K562 (cell line): ENCODE data around the gene LOXL4. TPM values are rescaled to one million over a fixed set of nuclear protein-coding genes. Genes with fewer than 3 reads are reported as not detected.

ENCODE experiments used
- E2F8 ChIP-seq: fragments of 450-650 bp; IDR thresholded peaks from 2 replicates; pipeline ENCODE4 v1.7.1; 2018; ENCODE audit warnings: mild to moderate bottlenecking, low read depth; ENCODE audit not compliant: partially characterized antibody
- FOXM1 ChIP-seq, 2 experiments: fragments of 450-650 bp in 1 of 2; sonication (generic) in 1 of 2; formaldehyde crosslinking in 1 of 2; IDR thresholded peaks; 2 replicates each; pipeline versions ENCODE4 v1.6.1 to v1.9.0; 2017 to 2022; ENCODE audit warnings: low read depth in 2 of 2, mild to moderate bottlenecking in 2 of 2, missing genetic modification reagents in 1 of 2, moderate library complexity in 1 of 2
- NFIC ChIP-seq: fragments of 450-650 bp; IDR thresholded peaks from 2 replicates; pipeline ENCODE4 v1.6.1; 2017; ENCODE audit warnings: mild to moderate bottlenecking, inconsistent platforms
- SMAD4 ChIP-seq: fragments of 250-450 bp; sonication (Bioruptor Pico); conservative IDR thresholded peaks from 2 replicates; pipeline ENCODE4 v1.8.0; 2021; ENCODE audit warnings: inconsistent platforms, mild to moderate bottlenecking, moderate library complexity
- SP2 ChIP-seq: IDR thresholded peaks from 2 replicates; pipeline ENCODE4 v1.6.1; 2011; ENCODE audit warnings: mild to moderate bottlenecking, low read depth, low read length, moderate library complexity; ENCODE audit not compliant: poor library complexity, severe bottlenecking; ENCODE audit errors: extremely low read depth
- TFE3 ChIP-seq: fragments of 450-650 bp; formaldehyde crosslinking; IDR thresholded peaks from 2 replicates; pipeline ENCODE4 v1.4.0; 2020; ENCODE audit warnings: mild to moderate bottlenecking, mixed read lengths
- TRIM25 ChIP-seq: fragments of 450-650 bp; IDR thresholded peaks from 2 replicates; pipeline ENCODE4 v1.7.0; 2016; ENCODE audit warnings: borderline replicate concordance
- polyA plus RNA-seq, 8 experiments: library from polyadenylated mRNA; depleted of rRNA in 4 of 8; stranded (reverse) in 5 of 8; unstranded in 3 of 8; fragments of >200 nt; fragmentation: Nextera tagmentation in 2 of 8; fragmentation: Illumina TruSeq in 1 of 8; extraction: Ambion mirVana in 2 of 8; extraction: Trizol in 1 of 8; gene quantifications; 2 replicates each; pipeline versions ENCODE4 v1.2.1 to v1.2.3, GENCODE V29; 2011 to 2014; ENCODE audit warnings: inconsistent platforms in 1 of 8, missing spikeins in 1 of 8
- total RNA-seq, 7 experiments: library from RNA; depleted of rRNA in 6 of 7; stranded (reverse); fragments of >200 nt in 6 of 7; fragmentation: Illumina TruSeq in 2 of 7; extraction: Trizol in 2 of 7; gene quantifications; 2 replicates each; pipeline versions ENCODE4 v1.2.1 to v1.2.3, GENCODE V29; 2011 to 2021; ENCODE audit warnings: low replicate concordance in 1 of 7

The LOXL4 gene
- total and polyA plus RNA-seq, 9 of the 15 experiments (the other 6 are each of a cell fraction or from before 2014, with no cell fraction given), result 0.03 to 0.35 (median 0.05) TPM; not detected in 3

- TF ChIP-seq E2F8, result no peak
- TF ChIP-seq NFIC, result no peak
- TF ChIP-seq FOXM1 (IDR thresholded peaks at IDR 0.05; ENCODE audit: low read depth), result no peak
- TF ChIP-seq FOXM1 (CRISPR knock-in tag; IDR thresholded peaks at IDR 0.05; ENCODE audit: low read depth), result no peak
- TF ChIP-seq TRIM25, result no peak
- no peak for TF ChIP-seq SP2
- TF ChIP-seq SMAD4, result no peak
- no peak for TF ChIP-seq TFE3 (CRISPR knock-in tag)
- TF ChIP-seq, all 486 proteins: peak for 0
These were observed 66.2 kb downstream of the LOXL4 start (continued) for GRCh38 chr10:98201760-98202159.

Other genes with a start within 250 kb of the LOXL4 start
- not detected in 2 replicates for gene CRTAC1, start 237.6 kb downstream of the LOXL4 start, total RNA-seq (2014; rRNA removed)
- gene CRTAC1, start 237.6 kb downstream of the LOXL4 start, total RNA-seq (2014; rRNA removed; fragmentation: Illumina TruSeq; extraction: Trizol), result not detected in 2 replicates
- gene CRTAC1, start 237.6 kb downstream of the LOXL4 start, total RNA-seq (2015; rRNA removed; fragmentation: Illumina TruSeq; extraction: Trizol), result not detected in 2 replicates
- 0.09 TPM in 1 of 2 replicates, not detected in the other for gene CRTAC1, start 237.6 kb downstream of the LOXL4 start, total RNA-seq (2021)
- not detected in 2 replicates for gene CRTAC1, start 237.6 kb downstream of the LOXL4 start, polyA plus RNA-seq (2011; rRNA removed)
- gene CRTAC1, start 237.6 kb downstream of the LOXL4 start, polyA plus RNA-seq (2014; fragmentation: Illumina TruSeq; extraction: Trizol), result not detected in 2 replicates
- not detected for gene CRTAC1, start 237.6 kb downstream of the LOXL4 start, polyA plus RNA-seq (2014; fragmentation: Nextera tagmentation; extraction: Ambion mirVana)
- not detected in 2 replicates for gene CRTAC1, start 237.6 kb downstream of the LOXL4 start, polyA plus RNA-seq (2014; rRNA removed)
- gene R3HCC1L, start 133.5 kb downstream of the LOXL4 start, total RNA-seq (2014; rRNA removed), result 10.9 and 12.9 TPM in 2 replicates
- gene R3HCC1L, start 133.5 kb downstream of the LOXL4 start, total RNA-seq (2014; rRNA removed; fragmentation: Illumina TruSeq; extraction: Trizol), result 15.4 and 15.9 TPM in 2 replicates
- gene R3HCC1L, start 133.5 kb downstream of the LOXL4 start, total RNA-seq (2015; rRNA removed; fragmentation: Illumina TruSeq; extraction: Trizol), result 14.0 and 14.7 TPM in 2 replicates
- 8.9 and 9.3 TPM in 2 replicates for gene R3HCC1L, start 133.5 kb downstream of the LOXL4 start, total RNA-seq (2021)
- 10.7 and 12.6 TPM in 2 replicates for gene R3HCC1L, start 133.5 kb downstream of the LOXL4 start, polyA plus RNA-seq (2011; rRNA removed)
- gene R3HCC1L, start 133.5 kb downstream of the LOXL4 start, polyA plus RNA-seq (2014; fragmentation: Illumina TruSeq; extraction: Trizol), result 11.4 and 13.8 TPM in 2 replicates
- gene R3HCC1L, start 133.5 kb downstream of the LOXL4 start, polyA plus RNA-seq (2014; fragmentation: Nextera tagmentation; extraction: Ambion mirVana), result 10 to 100 TPM in 1 of 2 experiments, 1 to 10 TPM in 1; 9.1 to 17.8 TPM
- gene R3HCC1L, start 133.5 kb downstream of the LOXL4 start, polyA plus RNA-seq (2014; rRNA removed), result 9.5 and 11.3 TPM in 2 replicates
- 0.14 TPM in 1 of 2 replicates, not detected in the other for gene PYROXD2, start 147.0 kb upstream of the LOXL4 start, total RNA-seq (2014; rRNA removed)
- gene PYROXD2, start 147.0 kb upstream of the LOXL4 start, total RNA-seq (2014; rRNA removed; fragmentation: Illumina TruSeq; extraction: Trizol), result 0.15 TPM in 1 of 2 replicates, not detected in the other
- gene PYROXD2, start 147.0 kb upstream of the LOXL4 start, total RNA-seq (2015; rRNA removed; fragmentation: Illumina TruSeq; extraction: Trizol), result 0.83 TPM in 1 of 2 replicates, not detected in the other
- 0.58 and 1.0 TPM in 2 replicates for gene PYROXD2, start 147.0 kb upstream of the LOXL4 start, total RNA-seq (2021)
- gene PYROXD2, start 147.0 kb upstream of the LOXL4 start, polyA plus RNA-seq (2011; rRNA removed), result 1.4 and 2.1 TPM in 2 replicates
- gene PYROXD2, start 147.0 kb upstream of the LOXL4 start, polyA plus RNA-seq (2014; fragmentation: Illumina TruSeq; extraction: Trizol), result 0.36 TPM in 1 of 2 replicates, not detected in the other
- under 1 TPM; 0.56 to 0.67 TPM for gene PYROXD2, start 147.0 kb upstream of the LOXL4 start, polyA plus RNA-seq (2014; fragmentation: Nextera tagmentation; extraction: Ambion mirVana)
- gene PYROXD2, start 147.0 kb upstream of the LOXL4 start, polyA plus RNA-seq (2014; rRNA removed), result 0.09 and 0.64 TPM in 2 replicates
- 26.3 and 37.1 TPM in 2 replicates for gene HPS1, start 178.7 kb upstream of the LOXL4 start, total RNA-seq (2014; rRNA removed)
- 16.2 and 18.7 TPM in 2 replicates for gene HPS1, start 178.7 kb upstream of the LOXL4 start, total RNA-seq (2014; rRNA removed; fragmentation: Illumina TruSeq; extraction: Trizol)
- gene HPS1, start 178.7 kb upstream of the LOXL4 start, total RNA-seq (2015; rRNA removed; fragmentation: Illumina TruSeq; extraction: Trizol), result 20.8 and 23.2 TPM in 2 replicates
- gene HPS1, start 178.7 kb upstream of the LOXL4 start, total RNA-seq (2021), result 43.6 and 45.3 TPM in 2 replicates
- 36.1 and 53.7 TPM in 2 replicates for gene HPS1, start 178.7 kb upstream of the LOXL4 start, polyA plus RNA-seq (2011; rRNA removed)
- 31.0 and 35.2 TPM in 2 replicates for gene HPS1, start 178.7 kb upstream of the LOXL4 start, polyA plus RNA-seq (2014; fragmentation: Illumina TruSeq; extraction: Trizol)
- gene HPS1, start 178.7 kb upstream of the LOXL4 start, polyA plus RNA-seq (2014; fragmentation: Nextera tagmentation; extraction: Ambion mirVana), result 10 to 100 TPM; 18.1 to 23.7 TPM
- gene HPS1, start 178.7 kb upstream of the LOXL4 start, polyA plus RNA-seq (2014; rRNA removed), result 34.4 and 38.4 TPM in 2 replicates